OCI-LY1 (cell line): Measurements from ENCODE around the gene SAMD1.
A peak's percentile ranks its signal among the peaks of the same experiment; 100 is the strongest.

Experiments
- CTCF ChIP-seq: fragments of 200-600 bp; sonication (generic), shearing (Covaris generic); IDR thresholded peaks from 2 replicates; pipeline ENCODE4 v1.5.1; 2017; ENCODE audit warnings: mild to moderate bottlenecking, antibody characterized with exemption, low read length, moderate library complexity, mixed read lengths
- EZH2 ChIP-seq: fragments of 200-600 bp; sonication (generic), shearing (Covaris generic); IDR thresholded peaks from 2 replicates; pipeline ENCODE4 v1.8.0; 2017; ENCODE audit warnings: borderline replicate concordance, mixed run types, mild to moderate bottlenecking, antibody characterized with exemption, low read length, moderate library complexity, mixed read lengths

GRCh38 chr19:14136509-14137281 lies 46.1 kb upstream of the SAMD1 start, which contains the start of gene ASF1B:
- TF ChIP-seq CTCF: peak; percentile 70
- TF ChIP-seq EZH2: no peak
